ENCODE measurements around the gene MINDY4. TPM values are rescaled to one million over a fixed set of nuclear protein-coding genes. Genes with fewer than 3 reads are reported as not detected.

Gene MINDY4
- total RNA-seq, 1 donor from 2014 or later: 4.1 TPM

GRCh38 chr7:30732606-30733005, 38.6 kb upstream of the MINDY4 start:
- no peak overlapping the region for H3K4me3 ChIP-seq (ENCODE audit: insufficient read depth, low read depth, low read length)
- DNase-seq (ENCODE audit: low read depth): no peak
- peaks cover 10% of the 10 kb centered on the region for H3K27me3 ChIP-seq (ENCODE audit: insufficient read depth, low read length)
- no peak for FAIRE-seq
- no peak overlapping the region for H3K9ac ChIP-seq (ENCODE audit: low read length)
- H2AFZ ChIP-seq (ENCODE audit: low read depth, low read length): no peak overlapping the region
- no peak overlapping the region for H3K27ac Mint-ChIP-seq (ENCODE audit: unreplicated experiment)
- no peaks in the 10 kb centered on the region for H3K9me3 ChIP-seq (ENCODE audit: insufficient read depth, low read depth, low read length)
- H3K4me3 Mint-ChIP-seq (ENCODE audit: unreplicated experiment): no peak overlapping the region
- no peaks in the 10 kb centered on the region for H3K36me3 ChIP-seq (ENCODE audit: insufficient read depth, low read length)
- H3K27ac ChIP-seq (ENCODE audit: low read depth, low read length): no peak overlapping the region
- H3K27me3 Mint-ChIP-seq (ENCODE audit: low read depth, unreplicated experiment): peaks cover 56% of the 10 kb centered on the region
- H3K4me2 ChIP-seq (ENCODE audit: low read length): no peak overlapping the region
- peaks cover 2% of the 10 kb centered on the region for H3K36me3 Mint-ChIP-seq (ENCODE audit: low read depth, unreplicated experiment)
- no peaks in the 10 kb centered on the region for H3K79me2 ChIP-seq (ENCODE audit: insufficient read depth, low read length)
- peaks cover 7% of the 10 kb centered on the region for H3K9me3 Mint-ChIP-seq (ENCODE audit: unreplicated experiment)
- H3K4me1 Mint-ChIP-seq (ENCODE audit: low read depth, unreplicated experiment): no peaks in the 10 kb centered on the region
- H4K20me1 ChIP-seq (ENCODE audit: insufficient read depth, low read length): no peaks in the 10 kb centered on the region
- no peak for TF ChIP-seq EZH2 (IDR thresholded peaks at IDR 0.05; ENCODE audit: insufficient read depth, low read length)
- no peak for TF ChIP-seq CTCF (IDR thresholded peaks at IDR 0.05; ENCODE audit: insufficient read depth, low read depth, low read length)
- no peaks in the 10 kb centered on the region for H3K4me1 ChIP-seq (ENCODE audit: insufficient read depth, low read length)

- H3K36me3 ChIP-seq (ENCODE audit: insufficient read depth, low read length): no peaks in the 10 kb centered on the region
- no peak for TF ChIP-seq EZH2 (IDR thresholded peaks at IDR 0.05; ENCODE audit: insufficient read depth, low read length)
- peaks cover 8% of the 10 kb centered on the region for H3K9me3 Mint-ChIP-seq (ENCODE audit: unreplicated experiment)
- no peak for FAIRE-seq
- DNase-seq (ENCODE audit: low read depth): no peak
- H3K27me3 Mint-ChIP-seq (ENCODE audit: low read depth, unreplicated experiment): peaks cover 58% of the 10 kb centered on the region
- H3K36me3 Mint-ChIP-seq (ENCODE audit: low read depth, unreplicated experiment): peaks cover 2% of the 10 kb centered on the region
- H3K4me1 ChIP-seq (ENCODE audit: insufficient read depth, low read length): no peaks in the 10 kb centered on the region
- no peak overlapping the region for H3K9ac ChIP-seq (ENCODE audit: low read length)
- H3K4me3 Mint-ChIP-seq (ENCODE audit: unreplicated experiment): no peak overlapping the region
- no peak overlapping the region for H2AFZ ChIP-seq (ENCODE audit: low read depth, low read length)
- no peak overlapping the region for H3K27ac Mint-ChIP-seq (ENCODE audit: unreplicated experiment)
- no peaks in the 10 kb centered on the region for H4K20me1 ChIP-seq (ENCODE audit: insufficient read depth, low read length)
- H3K79me2 ChIP-seq (ENCODE audit: insufficient read depth, low read length): no peaks in the 10 kb centered on the region
- H3K27me3 ChIP-seq (ENCODE audit: insufficient read depth, low read length): peaks cover 14% of the 10 kb centered on the region
- H3K4me2 ChIP-seq (ENCODE audit: low read length): no peak overlapping the region
- H3K9me3 ChIP-seq (ENCODE audit: insufficient read depth, low read depth, low read length): no peaks in the 10 kb centered on the region
- no peaks in the 10 kb centered on the region for H3K4me1 Mint-ChIP-seq (ENCODE audit: low read depth, unreplicated experiment)
- no peak overlapping the region for H3K27ac ChIP-seq (ENCODE audit: low read depth, low read length)
- H3K4me3 ChIP-seq (ENCODE audit: insufficient read depth, low read depth, low read length): no peak overlapping the region
Measured at GRCh38 chr7:30733216-30733615, 38.0 kb upstream of the MINDY4 start.

GRCh38 chr7:30733691-30734090, 37.5 kb upstream of the MINDY4 start:
- H3K27me3 Mint-ChIP-seq (ENCODE audit: low read depth, unreplicated experiment): peaks cover 56% of the 10 kb centered on the region
- no peaks in the 10 kb centered on the region for H3K9me3 ChIP-seq (ENCODE audit: insufficient read depth, low read depth, low read length)
- H4K20me1 ChIP-seq (ENCODE audit: insufficient read depth, low read length): no peaks in the 10 kb centered on the region
- TF ChIP-seq EZH2 (IDR thresholded peaks at IDR 0.05; ENCODE audit: insufficient read depth, low read length) (no peak), CTCF (IDR thresholded peaks at IDR 0.05; ENCODE audit: insufficient read depth, low read depth, low read length) (no peak)
- no peaks in the 10 kb centered on the region for H3K36me3 ChIP-seq (ENCODE audit: insufficient read depth, low read length)
- no peak overlapping the region for H3K27ac ChIP-seq (ENCODE audit: low read depth, low read length)
- DNase-seq (ENCODE audit: low read depth) (no peak), FAIRE-seq (no peak)
- H3K4me2 ChIP-seq (ENCODE audit: low read length): no peak overlapping the region
- H3K27ac Mint-ChIP-seq (ENCODE audit: unreplicated experiment): no peak overlapping the region
- H3K4me3 Mint-ChIP-seq (ENCODE audit: unreplicated experiment): no peak overlapping the region
- H3K4me1 ChIP-seq (ENCODE audit: insufficient read depth, low read length): no peaks in the 10 kb centered on the region
- H3K4me3 ChIP-seq (ENCODE audit: insufficient read depth, low read depth, low read length): no peak overlapping the region
- no peaks in the 10 kb centered on the region for H3K4me1 Mint-ChIP-seq (ENCODE audit: low read depth, unreplicated experiment)
- H3K27me3 ChIP-seq (ENCODE audit: insufficient read depth, low read length): peaks cover 18% of the 10 kb centered on the region
- H3K9me3 Mint-ChIP-seq (ENCODE audit: unreplicated experiment): peaks cover 11% of the 10 kb centered on the region
- H3K79me2 ChIP-seq (ENCODE audit: insufficient read depth, low read length): no peaks in the 10 kb centered on the region
- H3K36me3 Mint-ChIP-seq (ENCODE audit: low read depth, unreplicated experiment): peaks cover 2% of the 10 kb centered on the region
- H3K9ac ChIP-seq (ENCODE audit: low read length): no peak overlapping the region
- no peak overlapping the region for H2AFZ ChIP-seq (ENCODE audit: low read depth, low read length)
